Measurements from ENCODE around the gene ATRNL1.

ATRNL1 gene

DNA sequence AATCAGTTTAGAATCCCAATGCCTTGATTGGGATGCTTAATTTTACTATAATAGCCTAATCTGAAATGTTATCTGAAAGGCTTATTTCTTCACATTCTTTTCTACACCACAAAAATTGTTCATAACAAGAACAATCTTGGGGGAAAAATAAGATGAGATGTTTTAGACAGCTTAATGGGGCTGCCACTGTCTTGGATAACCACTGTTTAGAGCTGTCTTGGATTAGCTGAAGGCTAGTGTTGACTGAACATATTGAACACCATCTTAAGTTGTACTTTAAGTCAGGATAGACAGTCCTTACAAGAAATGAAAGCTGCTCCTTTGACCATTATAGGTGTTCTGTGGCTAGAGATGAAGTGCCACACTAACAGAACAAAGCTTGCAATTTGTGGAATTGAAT, 678.6 kb downstream of the ATRNL1 start:
- no peaks in the 10 kb centered on the region for H3K9me3 ChIP-seq (ENCODE audit: severe bottlenecking)
- no peak overlapping the region for H3K4me3 ChIP-seq (ENCODE audit: severe bottlenecking)
- no peak overlapping the region for H3K27ac ChIP-seq (ENCODE audit: poor library complexity, severe bottlenecking)
- H3K27me3 ChIP-seq (ENCODE audit: insufficient read depth, poor library complexity, severe bottlenecking) = no peaks in the 10 kb centered on the region
- no peak for DNase-seq (ENCODE audit: low spot score)
- TF ChIP-seq, protein P1, sequence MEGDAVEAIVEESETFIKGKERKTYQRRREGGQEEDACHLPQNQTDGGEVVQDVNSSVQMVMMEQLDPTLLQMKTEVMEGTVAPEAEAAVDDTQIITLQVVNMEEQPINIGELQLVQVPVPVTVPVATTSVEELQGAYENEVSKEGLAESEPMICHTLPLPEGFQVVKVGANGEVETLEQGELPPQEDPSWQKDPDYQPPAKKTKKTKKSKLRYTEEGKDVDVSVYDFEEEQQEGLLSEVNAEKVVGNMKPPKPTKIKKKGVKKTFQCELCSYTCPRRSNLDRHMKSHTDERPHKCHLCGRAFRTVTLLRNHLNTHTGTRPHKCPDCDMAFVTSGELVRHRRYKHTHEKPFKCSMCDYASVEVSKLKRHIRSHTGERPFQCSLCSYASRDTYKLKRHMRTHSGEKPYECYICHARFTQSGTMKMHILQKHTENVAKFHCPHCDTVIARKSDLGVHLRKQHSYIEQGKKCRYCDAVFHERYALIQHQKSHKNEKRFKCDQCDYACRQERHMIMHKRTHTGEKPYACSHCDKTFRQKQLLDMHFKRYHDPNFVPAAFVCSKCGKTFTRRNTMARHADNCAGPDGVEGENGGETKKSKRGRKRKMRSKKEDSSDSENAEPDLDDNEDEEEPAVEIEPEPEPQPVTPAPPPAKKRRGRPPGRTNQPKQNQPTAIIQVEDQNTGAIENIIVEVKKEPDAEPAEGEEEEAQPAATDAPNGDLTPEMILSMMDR (IDR thresholded peaks at IDR 0.05; ENCODE audit: poor library complexity, severe bottlenecking) = no peak
- H3K36me3 ChIP-seq (ENCODE audit: low read depth) = no peaks in the 10 kb centered on the region
- H3K4me1 ChIP-seq (ENCODE audit: insufficient read depth, poor library complexity, severe bottlenecking) = no peaks in the 10 kb centered on the region
- ATAC-seq (ENCODE audit: low read depth) = no peak

DNA sequence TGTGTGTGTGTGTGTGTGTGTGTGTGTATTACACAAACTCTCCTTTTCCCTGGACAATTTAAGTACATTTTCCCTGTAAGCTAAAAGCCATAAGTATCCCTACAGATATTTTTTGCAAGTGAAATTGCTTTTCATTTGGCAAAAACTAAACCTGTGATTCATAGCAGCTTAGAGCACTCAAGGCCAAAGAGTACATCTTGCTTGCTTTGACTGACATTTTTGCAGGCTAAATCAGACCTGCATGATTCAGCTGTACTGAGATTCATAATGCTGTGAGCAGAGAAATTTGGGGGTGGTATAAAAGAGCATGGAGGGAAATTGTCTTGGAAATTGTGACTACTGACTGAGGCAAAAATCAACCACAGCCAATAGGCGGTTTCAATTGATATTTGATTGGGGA, 679.4 kb downstream of the ATRNL1 start:
- Histone ChIP-seq H3K27ac (ENCODE audit: poor library complexity, severe bottlenecking) (no peak overlapping the region), H3K27me3 (ENCODE audit: insufficient read depth, poor library complexity, severe bottlenecking) (no peaks in the 10 kb centered on the region), H3K9me3 (ENCODE audit: severe bottlenecking) (no peaks in the 10 kb centered on the region), H3K4me1 (ENCODE audit: insufficient read depth, poor library complexity, severe bottlenecking) (no peaks in the 10 kb centered on the region), H3K4me3 (ENCODE audit: severe bottlenecking) (no peak overlapping the region), H3K36me3 (ENCODE audit: low read depth) (no peaks in the 10 kb centered on the region)
- TF ChIP-seq, protein P1 (IDR thresholded peaks at IDR 0.05; ENCODE audit: poor library complexity, severe bottlenecking) = no peak
- peak; percentile 91 for ATAC-seq (ENCODE audit: low read depth)
- no peak for DNase-seq (ENCODE audit: low spot score)

DNA sequence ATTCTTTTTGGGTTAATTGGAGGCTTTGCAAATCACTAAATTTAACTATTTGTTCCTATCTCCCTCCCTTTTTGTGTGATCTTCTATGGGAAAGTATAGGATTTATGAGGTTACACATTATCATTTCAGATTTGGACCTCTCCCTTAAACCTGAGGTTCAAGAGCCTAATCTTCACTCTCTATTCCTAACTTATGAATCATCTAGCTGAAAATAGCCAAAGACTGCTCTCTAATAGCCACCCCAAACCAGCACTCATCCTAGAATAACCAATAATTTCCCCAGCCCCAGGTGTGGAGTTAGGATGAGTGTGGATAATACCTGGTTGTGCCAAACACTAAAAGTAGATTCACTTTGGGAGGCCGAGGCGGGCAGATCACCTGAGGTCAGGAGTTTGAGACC, 680.7 kb downstream of the ATRNL1 start:
- Histone ChIP-seq H3K9me3 (ENCODE audit: severe bottlenecking) (no peaks in the 10 kb centered on the region), H3K4me1 (ENCODE audit: insufficient read depth, poor library complexity, severe bottlenecking) (no peaks in the 10 kb centered on the region), H3K27ac (ENCODE audit: poor library complexity, severe bottlenecking) (no peak overlapping the region), H3K36me3 (ENCODE audit: low read depth) (no peaks in the 10 kb centered on the region), H3K4me3 (ENCODE audit: severe bottlenecking) (no peak overlapping the region), H3K27me3 (ENCODE audit: insufficient read depth, poor library complexity, severe bottlenecking) (no peaks in the 10 kb centered on the region)
- ATAC-seq (ENCODE audit: low read depth) (no peak), DNase-seq (ENCODE audit: low spot score) (no peak)
- TF ChIP-seq, protein P1 (IDR thresholded peaks at IDR 0.05; ENCODE audit: poor library complexity, severe bottlenecking) = no peak

DNA sequence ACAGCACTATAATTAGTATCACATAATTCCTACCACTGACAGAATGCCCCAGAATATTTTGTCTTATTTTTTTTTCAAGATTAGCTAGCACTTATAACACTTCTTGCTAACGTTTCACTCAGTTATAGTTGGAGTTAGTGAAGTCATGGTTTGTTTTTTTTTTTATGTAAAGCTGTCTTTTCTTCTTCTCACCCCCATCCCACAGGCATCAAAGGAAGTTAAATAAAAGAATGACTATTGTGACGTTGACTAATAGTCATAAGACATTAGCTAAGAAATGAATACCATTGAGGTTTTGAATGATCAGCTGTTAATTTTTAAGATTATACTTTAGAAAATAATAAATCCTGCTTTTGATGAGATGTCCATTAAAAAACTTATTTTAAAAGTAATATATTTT, 681.6 kb downstream of the ATRNL1 start:
- H3K36me3 ChIP-seq (ENCODE audit: low read depth) = no peaks in the 10 kb centered on the region
- no peaks in the 10 kb centered on the region for H3K4me1 ChIP-seq (ENCODE audit: insufficient read depth, poor library complexity, severe bottlenecking)
- peaks cover 2% of the 10 kb centered on the region for H3K27me3 ChIP-seq (ENCODE audit: insufficient read depth, poor library complexity, severe bottlenecking)
- TF ChIP-seq, protein P1 (IDR thresholded peaks at IDR 0.05; ENCODE audit: poor library complexity, severe bottlenecking) = no peak
- no peak for ATAC-seq (ENCODE audit: low read depth)
- no peaks in the 10 kb centered on the region for H3K9me3 ChIP-seq (ENCODE audit: severe bottlenecking)
- no peak overlapping the region for H3K4me3 ChIP-seq (ENCODE audit: severe bottlenecking)
- no peak overlapping the region for H3K27ac ChIP-seq (ENCODE audit: poor library complexity, severe bottlenecking)
- DNase-seq (ENCODE audit: low spot score) = no peak

DNA sequence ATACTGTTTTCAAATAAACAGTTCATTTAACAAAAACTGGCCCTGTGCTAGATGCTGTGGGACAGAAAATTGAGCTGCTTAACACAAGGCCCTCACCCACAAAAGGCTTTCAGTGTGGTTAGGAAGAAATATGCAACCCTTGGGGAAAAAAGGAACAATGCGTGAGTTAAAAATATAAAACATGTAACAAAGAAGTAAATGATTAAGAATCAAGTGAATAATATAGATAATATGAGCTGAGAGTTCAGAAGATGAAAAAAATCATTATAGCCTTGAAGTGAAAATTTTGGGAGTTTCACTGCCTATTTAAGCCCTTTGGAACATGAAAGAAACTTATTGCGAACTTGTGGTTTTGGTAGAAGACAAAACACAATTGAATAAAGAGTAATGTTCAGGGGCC, 684.5 kb downstream of the ATRNL1 start:
- DNase-seq (ENCODE audit: low spot score) (no peak), ATAC-seq (ENCODE audit: low read depth) (no peak)
- TF ChIP-seq, protein P1 (IDR thresholded peaks at IDR 0.05; ENCODE audit: poor library complexity, severe bottlenecking) = no peak
- Histone ChIP-seq H3K27ac (ENCODE audit: poor library complexity, severe bottlenecking) (no peak overlapping the region), H3K4me3 (ENCODE audit: severe bottlenecking) (no peak overlapping the region), H3K9me3 (ENCODE audit: severe bottlenecking) (no peaks in the 10 kb centered on the region), H3K36me3 (ENCODE audit: low read depth) (no peaks in the 10 kb centered on the region), H3K4me1 (ENCODE audit: insufficient read depth, poor library complexity, severe bottlenecking) (no peaks in the 10 kb centered on the region), H3K27me3 (ENCODE audit: insufficient read depth, poor library complexity, severe bottlenecking) (peaks cover 6% of the 10 kb centered on the region)

All from RWPE2 (cell line).